Right lobe of liver (tissue), 6 donors: ENCODE data around the gene PEX11G. TPM values are rescaled to one million over a fixed set of nuclear protein-coding genes. Genes with fewer than 3 reads are reported as not detected.

ENCODE experiments used
- ATAC-seq, 4 donors: fragments of 200-7000 bp; cut with Tn5 transposase; one replicate each; pipeline ENCODE4 v1.9.1; 2020; ENCODE audit warnings: mild to moderate bottlenecking in 4 of 4, moderate library complexity in 4 of 4
- DNase-seq, 3 donors: peaks; one replicate each; pipeline ENCODE4 v3.0.0-alpha.2; 2020
- H3K27ac ChIP-seq, 3 donors: fragments of 200-600 bp; one replicate each; pipeline ENCODE4 v1.8.0; 2022
- H3K27me3 ChIP-seq, 2 donors: fragments of 200-600 bp; one replicate each; pipeline ENCODE4 v1.8.0; 2022
- H3K36me3 ChIP-seq, 4 donors: fragments of 200-600 bp; sonication (generic) in 1 of 4; one replicate each; pipeline versions ENCODE4 v1.5.1 to v1.8.0; 2017 to 2022; ENCODE audit warnings: control low read depth in 1 of 4
- H3K4me1 ChIP-seq, 4 donors: fragments of 200-600 bp; sonication (generic) in 1 of 4; one replicate each; pipeline versions ENCODE4 v1.5.1 to v1.8.0; 2017 to 2022; ENCODE audit warnings: control low read depth in 1 of 4
- H3K4me3 ChIP-seq, 3 donors: fragments of 200-600 bp; one replicate each; pipeline ENCODE4 v1.8.0; 2022
- H3K9me3 ChIP-seq, 4 donors: fragments of 200-600 bp; sonication (generic) in 1 of 4; one replicate each; pipeline versions ENCODE4 v1.5.1 to v1.8.0; 2017 to 2022; ENCODE audit warnings: control low read depth in 1 of 4
- CTCF ChIP-seq, 4 donors: fragments of 200-600 bp in 3 of 4; fragments of 450-650 bp in 1 of 4; IDR thresholded peaks; one replicate each; pipeline versions ENCODE4 v1.5.1 to v1.8.0; 2016 to 2022; ENCODE audit warnings: antibody characterized with exemption in 4 of 4, mild to moderate bottlenecking in 2 of 4
- POLR2A ChIP-seq: fragments of 450-650 bp; IDR thresholded peaks from one replicate; pipeline ENCODE4 v1.6.1; 2017; ENCODE audit warnings: antibody characterized with exemption, mild to moderate bottlenecking
- WGBS: methylation state at CpG from one replicate; pipeline ENCODE4 v1.1.6; 2018; ENCODE audit warnings: low coverage, low lambda C conversion rate; ENCODE audit not compliant: insufficient coverage; ENCODE audit errors: missing lambda C conversion rate; 5-methylcytosine and 5-hydroxymethylcytosine counted together
- intact Hi-C, 2 donors: fragments of 100-400 bp; cut with DNase I; formaldehyde crosslinking; loops; one replicate each; pipeline versions ENCODE4 v1.11.2 to v1.14.1; 2022
- total RNA-seq, 6 experiments: library from RNA; depleted of rRNA in 2 of 6; stranded (reverse); fragments of >200 nt in 2 of 6; fragmentation: NEBNext Ultra II Directional in 3 of 6; extraction: Animal tissue kit (Norgen Biotek cat#: 25700) in 3 of 6; gene quantifications; one replicate each; pipeline versions ENCODE4 v1.1.0 to v1.2.4, GENCODE V29; 2016 to 2023
- donor health status: DM: no; HTN: yes; CAD: no.
- donor health status: DM: no; HTN: no; CAD: no.
- donor health status: DM: no; HTN: no; CAD: no.
- donor health status: DM: no; HTN: yes; CAD: no.
- donor health status: DM: no; HTN: yes; CAD: no.

PEX11G gene
- total RNA-seq, 6 experiments from 2014 or later = 4.8 to 14.3 (median 9.4) TPM

- Histone ChIP-seq H3K4me1 (peaks cover 0 to 5% (median 0%) of the 10 kb centered on the region in 4 donors), H3K36me3 (peaks cover 0 to 10% (median 0%) of the 10 kb centered on the region in 4 donors), H3K9me3 (no peaks in the 10 kb centered on the region), H3K4me3 (no peak overlapping the region), H3K27me3 (no peaks in the 10 kb centered on the region), H3K27ac (no peak overlapping the region)
- WGBS = 80% methylated on average over 2 of the region's 15 CpGs
- intact Hi-C loops = no loop called here
- DNase-seq (peak in 1 of 3 donors; percentile 44), ATAC-seq (no peak)
- TF ChIP-seq POLR2A (no peak), CTCF (IDR thresholded peaks at IDR 0.05) (no peak)
Observed at GRCh38 chr19:7529246-7529600, 40.4 kb upstream of the PEX11G start.

- no peak overlapping the region for H3K4me3 ChIP-seq
- no peak overlapping the region for H3K27ac ChIP-seq
- no peaks in the 10 kb centered on the region for H3K9me3 ChIP-seq
- H3K4me1 ChIP-seq = peaks cover 0 to 4% (median 0%) of the 10 kb centered on the region in 4 donors
- intact Hi-C loops = no loop called here
- peaks cover 0 to 10% (median 0%) of the 10 kb centered on the region in 4 donors for H3K36me3 ChIP-seq
- WGBS = 100% methylated on average over 2 of the region's 32 CpGs
- peak in 1 of 3 donors; percentile 41 for DNase-seq
- no peak for ATAC-seq
- H3K27me3 ChIP-seq = no peaks in the 10 kb centered on the region
- TF ChIP-seq CTCF (IDR thresholded peaks at IDR 0.05) = no peak
- no peak for TF ChIP-seq POLR2A
Observed at GRCh38 chr19:7528522-7529245, 39.8 kb upstream of the PEX11G start.

GRCh38 chr19:7528192-7528519 lies 39.3 kb upstream of the PEX11G start:
- H3K27ac ChIP-seq = no peak overlapping the region
- H3K4me1 ChIP-seq = peaks cover 0 to 5% (median 3%) of the 10 kb centered on the region in 4 donors
- no peak for TF ChIP-seq POLR2A
- TF ChIP-seq CTCF (IDR thresholded peaks at IDR 0.05) = no peak
- no peaks in the 10 kb centered on the region for H3K9me3 ChIP-seq
- no peak for DNase-seq
- 90% methylated on average over 2 of the region's 7 CpGs for WGBS
- H3K36me3 ChIP-seq = peaks cover 0 to 10% (median 0%) of the 10 kb centered on the region in 4 donors
- intact Hi-C loops = no loop called here
- no peaks in the 10 kb centered on the region for H3K27me3 ChIP-seq
- ATAC-seq = no peak
- H3K4me3 ChIP-seq = no peak overlapping the region

GRCh38 chr19:7527516-7528191 lies 38.8 kb upstream of the PEX11G start:
- DNase-seq = peak in 2 of 3 donors; percentile 53 to 54
- intact Hi-C loops = no loop called here
- H3K36me3 ChIP-seq = peaks cover 0 to 10% (median 0%) of the 10 kb centered on the region in 4 donors

More at GRCh38 chr19:7527516-7528191, 38.8 kb upstream of the PEX11G start:
- no peak overlapping the region for H3K4me3 ChIP-seq
- WGBS = 20% methylated on average over 1 of the region's 25 CpGs
- H3K27ac ChIP-seq = no peak overlapping the region
- peaks cover 0 to 9% (median 3%) of the 10 kb centered on the region in 4 donors for H3K4me1 ChIP-seq
- H3K27me3 ChIP-seq = no peaks in the 10 kb centered on the region
- no peaks in the 10 kb centered on the region for H3K9me3 ChIP-seq
- TF ChIP-seq POLR2A (no peak), CTCF (IDR thresholded peaks at IDR 0.05) (no peak)
- ATAC-seq = peak; percentile 30 to 52 (median 40)
